GM21515 (cell line): ENCODE data around the gene PBXIP1.

Source experiments
- ATAC-seq: cut with Tn5 transposase; IDR thresholded peaks from one replicate; pipeline ENCODE4 v1.9.1; 2021; ENCODE audit not compliant: unreplicated experiment

Gene PBXIP1

GRCh38 chr1:154959426-154959780 lies 3.5 kb upstream of the PBXIP1 start:
- no peak for ATAC-seq

- no peak for ATAC-seq
These were observed 3.0 kb upstream of the PBXIP1 start for GRCh38 chr1:154958681-154959425.

- ATAC-seq = no peak
These were observed 2.1 kb upstream of the PBXIP1 start for GRCh38 chr1:154958036-154958435.

GRCh38 chr1:154957091-154957657 lies 1.3 kb upstream of the PBXIP1 start:
- no peak for ATAC-seq

- ATAC-seq = no peak
These were observed 644 bp upstream of the PBXIP1 start for GRCh38 chr1:154956544-154956941.

- no peak for ATAC-seq
These were observed 721 bp downstream of the PBXIP1 start for GRCh38 chr1:154955039-154955717.

- no peak for ATAC-seq
These were observed 1.4 kb downstream of the PBXIP1 start for GRCh38 chr1:154954541-154954940.

GRCh38 chr1:154953611-154954038 lies 2.3 kb downstream of the PBXIP1 start:
- ATAC-seq = no peak

GRCh38 chr1:154952664-154953063 lies 3.2 kb downstream of the PBXIP1 start:
- ATAC-seq = no peak

- no peak for ATAC-seq
These were observed 3.8 kb downstream of the PBXIP1 start for GRCh38 chr1:154951901-154952657.

GRCh38 chr1:154948079-154948478 lies 7.8 kb downstream of the PBXIP1 start:
- ATAC-seq = no peak

GRCh38 chr1:154945962-154946850 lies 9.7 kb downstream of the PBXIP1 start:
- no peak for ATAC-seq

- no peak for ATAC-seq
These were observed 10.5 kb downstream of the PBXIP1 start for GRCh38 chr1:154945160-154945961.

- ATAC-seq = no peak
These were observed 11.3 kb downstream of the PBXIP1 start for GRCh38 chr1:154944401-154945159.

GRCh38 chr1:154943649-154944400 lies 12.1 kb downstream of the PBXIP1 start:
- no peak for ATAC-seq

- no peak for ATAC-seq
These were observed 14.4 kb downstream of the PBXIP1 start for GRCh38 chr1:154941333-154942013.

GRCh38 chr1:154940651-154941194 lies 15.2 kb downstream of the PBXIP1 start:
- ATAC-seq = no peak

GRCh38 chr1:154940213-154940560 lies 15.7 kb downstream of the PBXIP1 start:
- no peak for ATAC-seq
